Mammary epithelial cell (primary cell): Measurements from ENCODE around the gene ATXN2L.

Source experiments
- EZH2 ChIP-seq: IDR thresholded peaks from 2 replicates; pipeline ENCODE4 v1.6.1; 2012; ENCODE audit warnings: low read length, inconsistent platforms, borderline replicate concordance
- TF ChIP-seq, protein P1 (sequence below), 2 donors: IDR thresholded peaks in 1 of 2; conservative IDR thresholded peaks in 1 of 2; 2 replicates each; pipeline ENCODE4 v1.5.1; 2011 to 2012; ENCODE audit warnings: inconsistent platforms in 2 of 2, low read length in 2 of 2, mild to moderate bottlenecking in 2 of 2, control low read depth in 1 of 2, low read depth in 1 of 2; ENCODE audit not compliant: insufficient read depth in 1 of 2; ENCODE audit errors: extremely low read depth in 1 of 2

GRCh38 chr16:28837672-28838557 lies 15.1 kb downstream of the ATXN2L start:
- TF ChIP-seq, protein P1, sequence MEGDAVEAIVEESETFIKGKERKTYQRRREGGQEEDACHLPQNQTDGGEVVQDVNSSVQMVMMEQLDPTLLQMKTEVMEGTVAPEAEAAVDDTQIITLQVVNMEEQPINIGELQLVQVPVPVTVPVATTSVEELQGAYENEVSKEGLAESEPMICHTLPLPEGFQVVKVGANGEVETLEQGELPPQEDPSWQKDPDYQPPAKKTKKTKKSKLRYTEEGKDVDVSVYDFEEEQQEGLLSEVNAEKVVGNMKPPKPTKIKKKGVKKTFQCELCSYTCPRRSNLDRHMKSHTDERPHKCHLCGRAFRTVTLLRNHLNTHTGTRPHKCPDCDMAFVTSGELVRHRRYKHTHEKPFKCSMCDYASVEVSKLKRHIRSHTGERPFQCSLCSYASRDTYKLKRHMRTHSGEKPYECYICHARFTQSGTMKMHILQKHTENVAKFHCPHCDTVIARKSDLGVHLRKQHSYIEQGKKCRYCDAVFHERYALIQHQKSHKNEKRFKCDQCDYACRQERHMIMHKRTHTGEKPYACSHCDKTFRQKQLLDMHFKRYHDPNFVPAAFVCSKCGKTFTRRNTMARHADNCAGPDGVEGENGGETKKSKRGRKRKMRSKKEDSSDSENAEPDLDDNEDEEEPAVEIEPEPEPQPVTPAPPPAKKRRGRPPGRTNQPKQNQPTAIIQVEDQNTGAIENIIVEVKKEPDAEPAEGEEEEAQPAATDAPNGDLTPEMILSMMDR (conservative IDR thresholded peaks at IDR 0.05 in 1 of 2, IDR thresholded peaks at IDR 0.05 in 1 of 2; ENCODE audit: extremely low read depth in 1 of 2, insufficient read depth in 1 of 2, low read depth in 1 of 2, low read length in 2 of 2) = no peak
- TF ChIP-seq EZH2 = no peak
